Subcutaneous preadipocyte (primary cell): Measurements from ENCODE around the gene RTTN. TPM values are rescaled to one million over a fixed set of nuclear protein-coding genes. Genes with fewer than 3 reads are reported as not detected.

Source experiments
- total RNA-seq: library from RNA; depleted of rRNA; stranded (reverse); fragments of >200 nt; gene quantifications from 2 replicates; pipeline ENCODE4 v1.2.3, GENCODE V29; 2012

RTTN gene
- 15.8 and 36.9 TPM in 2 replicates for total RNA-seq

GRCh38 chr18:70205421-70206397 is at the start of gene RTTN:
Gene RTTN, minus strand, starts transcription at chr18:70205687. Its CDS starts 29 bp downstream, at chr18:70205658.

Other genes starting within 250 kb of the RTTN start
- gene SOCS6, start 83.4 kb upstream of the RTTN start, total RNA-seq: 26.1 and 50.6 TPM in 2 replicates